ENCODE data around the gene FXR2. TPM values are rescaled to one million over a fixed set of nuclear protein-coding genes. Genes with fewer than 3 reads are reported as not detected.

The FXR2 gene
- total RNA-seq, 1 donor from 2014 or later = 108 TPM

- Mint-ChIP-seq H3K36me3 (ENCODE audit: unreplicated experiment) (peaks cover 2% of the 10 kb centered on the region), H3K4me1 (ENCODE audit: low read depth, unreplicated experiment) (peaks cover 16% of the 10 kb centered on the region), H3K9me3 (ENCODE audit: unreplicated experiment) (peaks cover 17% of the 10 kb centered on the region), H3K27ac (ENCODE audit: unreplicated experiment) (no peak within 1 kb of the TSS), H3K4me3 (ENCODE audit: unreplicated experiment) (no peak within 1 kb of the TSS), H3K27me3 (ENCODE audit: unreplicated experiment) (peaks cover 10% of the 10 kb centered on the region)
- TF ChIP-seq CTCF (IDR thresholded peaks at IDR 0.05; ENCODE audit: partially characterized antibody, unreplicated experiment) = no peak
- DNase-seq = no peak
Measured at GRCh38 chr17:7558544-7559319, 56.0 kb downstream of the FXR2 start, which contains the start of gene TNFSF13. TSS of gene TNFSF13 (plus strand) at chr17:7558750. CDS start at chr17:7559040, 290 bp downstream.

GRCh38 chr17:7557775-7558543 is 56.7 kb downstream of the FXR2 start:
- no peak for DNase-seq
- H3K36me3 Mint-ChIP-seq (ENCODE audit: unreplicated experiment) = peaks cover 5% of the 10 kb centered on the region
- no peak for TF ChIP-seq CTCF (IDR thresholded peaks at IDR 0.05; ENCODE audit: partially characterized antibody, unreplicated experiment)
- no peak overlapping the region for H3K4me3 Mint-ChIP-seq (ENCODE audit: unreplicated experiment)
- H3K27me3 Mint-ChIP-seq (ENCODE audit: unreplicated experiment) = peaks cover 13% of the 10 kb centered on the region
- no peak overlapping the region for H3K27ac Mint-ChIP-seq (ENCODE audit: unreplicated experiment)
- H3K4me1 Mint-ChIP-seq (ENCODE audit: low read depth, unreplicated experiment) = peaks cover 16% of the 10 kb centered on the region
- H3K9me3 Mint-ChIP-seq (ENCODE audit: unreplicated experiment) = peaks cover 17% of the 10 kb centered on the region

GRCh38 chr17:7557147-7557764 is 57.4 kb downstream of the FXR2 start:
- H3K9me3 Mint-ChIP-seq (ENCODE audit: unreplicated experiment) = peaks cover 12% of the 10 kb centered on the region
- peaks cover 10% of the 10 kb centered on the region for H3K36me3 Mint-ChIP-seq (ENCODE audit: unreplicated experiment)
- DNase-seq = no peak
- TF ChIP-seq CTCF (IDR thresholded peaks at IDR 0.05; ENCODE audit: partially characterized antibody, unreplicated experiment) = no peak
- H3K27me3 Mint-ChIP-seq (ENCODE audit: unreplicated experiment) = peaks cover 8% of the 10 kb centered on the region
- H3K4me3 Mint-ChIP-seq (ENCODE audit: unreplicated experiment) = no peak overlapping the region
- H3K27ac Mint-ChIP-seq (ENCODE audit: unreplicated experiment) = no peak overlapping the region
- H3K4me1 Mint-ChIP-seq (ENCODE audit: low read depth, unreplicated experiment) = peaks cover 10% of the 10 kb centered on the region

- Mint-ChIP-seq H3K27ac (ENCODE audit: unreplicated experiment) (no peak overlapping the region), H3K9me3 (ENCODE audit: unreplicated experiment) (peaks cover 12% of the 10 kb centered on the region), H3K27me3 (ENCODE audit: unreplicated experiment) (peaks cover 11% of the 10 kb centered on the region), H3K4me1 (ENCODE audit: low read depth, unreplicated experiment) (peaks cover 10% of the 10 kb centered on the region), H3K4me3 (ENCODE audit: unreplicated experiment) (no peak overlapping the region), H3K36me3 (ENCODE audit: unreplicated experiment) (peaks cover 10% of the 10 kb centered on the region)
- DNase-seq = no peak
- no peak for TF ChIP-seq CTCF (IDR thresholded peaks at IDR 0.05; ENCODE audit: partially characterized antibody, unreplicated experiment)
Measured at GRCh38 chr17:7556627-7557026, 58.1 kb downstream of the FXR2 start.
